SK-N-SH treated with all-trans-retinoic acid at 6 μM for 48 hours (cell line): ENCODE results near the gene JOSD1.

Experiments used
- PATZ1 ChIP-seq: fragments of 250-450 bp; sonication (Bioruptor Pico); IDR thresholded peaks from 2 replicates; pipeline ENCODE4 v1.8.0; 2020; ENCODE audit warnings: mild to moderate bottlenecking, moderate library complexity, borderline replicate concordance
- PPARA ChIP-seq: fragments of 250-450 bp; sonication (Bioruptor Pico); IDR thresholded peaks from 2 replicates; pipeline ENCODE4 v1.5.0; 2020; ENCODE audit warnings: mild to moderate bottlenecking, borderline replicate concordance
- ZC3H10 ChIP-seq: fragments of 250-450 bp; sonication (Bioruptor Pico); IDR thresholded peaks from 2 replicates; pipeline ENCODE4 v1.5.1; 2021; ENCODE audit warnings: mild to moderate bottlenecking, moderate library complexity
- ZFP3 ChIP-seq: fragments of 250-450 bp; sonication (Bioruptor Pico); IDR thresholded peaks from 2 replicates; pipeline ENCODE4 v1.5.0; 2020; ENCODE audit warnings: mild to moderate bottlenecking, moderate library complexity

- TF ChIP-seq ZC3H10 (CRISPR knock-in tag), result no peak
- TF ChIP-seq PPARA (CRISPR knock-in tag), result no peak
- TF ChIP-seq PATZ1 (CRISPR knock-in tag), result no peak
- TF ChIP-seq ZFP3, result no peak
These were observed 8.6 kb upstream of the JOSD1 start for GRCh38 chr22:38709306-38709705.
